ENCODE results near the gene CDH4.

CDH4 gene

DNA sequence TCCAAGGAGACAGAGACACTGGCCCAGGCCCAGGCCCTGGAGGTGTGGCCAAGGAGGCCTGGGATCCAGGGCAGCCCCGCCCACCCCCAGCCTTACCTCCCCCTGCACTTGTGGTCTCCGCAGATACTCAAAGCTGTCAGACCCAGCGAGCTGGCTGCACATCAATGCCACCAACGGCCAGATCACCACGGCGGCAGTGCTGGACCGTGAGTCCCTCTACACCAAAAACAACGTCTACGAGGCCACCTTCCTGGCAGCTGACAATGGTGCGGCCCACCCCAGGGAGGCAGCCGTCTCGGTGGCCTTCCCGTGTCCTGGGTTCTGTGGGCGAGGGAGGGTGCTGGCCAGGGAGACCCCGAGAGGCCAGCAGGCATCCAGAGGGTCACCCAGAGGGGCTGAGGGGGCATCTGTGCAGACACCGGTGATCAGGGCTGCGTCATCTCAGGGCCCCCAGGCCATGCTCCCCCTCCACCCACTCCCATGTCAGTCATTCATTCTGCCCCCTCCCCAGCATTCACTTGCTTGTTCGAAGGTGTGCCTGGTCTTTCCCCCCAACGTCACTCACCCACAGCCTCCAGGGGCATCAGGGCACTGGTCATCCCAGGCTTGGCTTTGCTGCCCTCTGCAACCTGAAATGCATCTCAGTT is 672.3 kb downstream of the CDH4 start:
- no peak for FAIRE-seq
- DNase-seq (ENCODE audit: low spot score): no peak

- FAIRE-seq (no peak), DNase-seq (ENCODE audit: low spot score) (no peak)
Measured at GRCh38 chr20:61924858-61925554, 672.9 kb downstream of the CDH4 start.

GRCh38 chr20:61925555-61926252 is 673.6 kb downstream of the CDH4 start:
- peak; percentile 83 for DNase-seq (ENCODE audit: low spot score)

DNA sequence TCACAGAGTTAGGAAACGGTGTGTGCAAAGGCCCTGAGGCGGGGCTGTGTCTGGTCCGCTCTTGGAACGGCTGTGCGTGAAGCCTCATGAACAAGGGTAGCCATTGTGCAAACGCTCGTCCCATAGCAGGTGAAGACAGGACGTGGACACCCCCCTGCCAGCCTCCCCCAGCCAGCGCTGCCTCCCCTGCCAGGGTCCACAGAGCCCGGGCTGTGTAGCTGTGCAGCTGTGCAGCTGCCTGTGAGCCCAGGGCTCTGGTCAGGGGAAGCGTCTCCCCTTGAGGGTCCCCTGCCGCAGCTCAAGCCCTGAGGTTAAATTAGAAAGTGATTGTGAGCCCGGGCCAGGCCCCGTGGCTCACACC is 674.2 kb downstream of the CDH4 start:
- no peak for FAIRE-seq
- no peak for DNase-seq (ENCODE audit: low spot score)

More at GRCh38 chr20:61925555-61926252, 673.6 kb downstream of the CDH4 start:
- FAIRE-seq: peak; percentile 89

GRCh38 chr20:61926796-61927192 is 674.7 kb downstream of the CDH4 start:
- no peak for DNase-seq (ENCODE audit: low spot score)
- FAIRE-seq: no peak

DNA sequence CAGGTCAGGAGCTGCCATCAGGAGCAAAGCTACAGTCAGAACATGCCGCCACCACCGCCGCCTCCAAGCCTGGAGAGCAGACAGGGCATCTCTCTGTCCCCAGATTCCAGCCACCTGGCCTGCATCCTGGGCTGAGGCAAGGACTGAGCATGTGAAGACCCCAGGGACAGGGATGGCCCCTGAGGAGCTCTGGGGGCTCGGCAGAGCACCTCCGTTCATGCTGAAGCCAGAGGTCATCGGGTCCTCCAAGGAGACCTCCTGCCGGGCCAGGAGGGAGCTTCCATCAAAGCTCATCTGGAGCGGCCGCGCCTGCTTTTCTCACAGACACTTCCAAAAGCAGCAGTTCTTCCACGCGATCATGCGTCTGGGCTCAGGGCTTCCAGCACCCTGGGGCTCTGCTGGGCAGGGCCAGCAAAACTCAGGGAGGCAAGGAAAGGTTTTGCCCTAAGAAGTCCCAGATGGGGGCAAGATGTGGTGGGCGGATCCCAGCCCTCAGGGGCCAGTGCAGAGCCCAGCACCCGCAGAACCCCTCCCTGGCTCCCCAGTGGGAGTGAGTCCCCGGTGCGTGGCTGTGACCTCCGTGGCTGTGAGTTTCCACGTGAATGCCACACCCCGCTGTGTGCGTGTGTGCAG is 675.2 kb downstream of the CDH4 start:
- FAIRE-seq (no peak), DNase-seq (ENCODE audit: low spot score) (no peak)

DNA sequence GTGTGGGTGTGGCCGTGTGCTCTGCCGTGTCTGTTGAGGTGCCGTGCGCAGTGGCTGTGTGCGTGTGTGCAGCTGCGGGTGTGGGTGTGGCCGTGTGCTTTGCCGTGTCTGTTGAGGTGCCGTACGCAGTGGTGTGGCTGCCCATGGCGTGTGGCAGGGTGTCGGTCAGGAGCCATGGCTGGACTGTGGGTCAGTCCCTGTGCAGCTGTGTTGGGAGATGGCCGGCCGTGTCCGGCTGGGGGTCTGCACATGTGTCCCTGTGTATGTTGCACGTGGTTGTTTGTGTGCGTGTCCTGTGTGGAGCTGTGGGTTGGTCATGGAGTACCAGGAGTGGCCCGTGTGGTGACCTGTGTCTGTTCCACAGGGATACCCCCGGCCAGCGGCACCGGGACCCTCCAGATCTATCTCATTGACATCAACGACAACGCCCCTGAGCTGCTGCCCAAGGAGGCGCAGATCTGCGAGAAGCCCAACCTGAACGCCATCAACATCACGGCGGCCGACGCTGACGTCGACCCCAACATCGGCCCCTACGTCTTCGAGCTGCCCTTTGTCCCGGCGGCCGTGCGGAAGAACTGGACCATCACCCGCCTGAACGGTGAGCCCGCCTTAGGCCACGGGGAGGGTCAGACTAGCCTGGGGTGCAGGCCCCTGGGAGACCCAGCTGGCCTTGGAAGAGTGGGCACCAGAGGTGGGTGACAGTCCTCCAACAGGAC is 675.9 kb downstream of the CDH4 start:
- FAIRE-seq: no peak
- DNase-seq (ENCODE audit: low spot score): no peak

DNA sequence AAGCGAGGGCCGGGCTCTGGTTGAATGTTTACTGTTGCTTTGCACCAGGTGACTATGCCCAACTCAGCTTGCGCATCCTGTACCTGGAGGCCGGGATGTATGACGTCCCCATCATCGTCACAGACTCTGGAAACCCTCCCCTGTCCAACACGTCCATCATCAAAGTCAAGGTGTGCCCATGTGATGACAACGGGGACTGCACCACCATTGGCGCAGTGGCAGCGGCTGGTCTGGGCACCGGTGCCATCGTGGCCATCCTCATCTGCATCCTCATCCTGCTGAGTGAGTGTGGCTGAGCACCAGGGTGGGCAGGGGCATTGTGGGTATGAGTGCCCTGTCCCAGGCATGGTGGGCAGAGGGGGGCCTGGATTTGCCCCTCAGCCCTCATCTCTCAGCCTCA is 677.5 kb downstream of the CDH4 start:
- FAIRE-seq (no peak), DNase-seq (ENCODE audit: low spot score) (no peak)

DNA sequence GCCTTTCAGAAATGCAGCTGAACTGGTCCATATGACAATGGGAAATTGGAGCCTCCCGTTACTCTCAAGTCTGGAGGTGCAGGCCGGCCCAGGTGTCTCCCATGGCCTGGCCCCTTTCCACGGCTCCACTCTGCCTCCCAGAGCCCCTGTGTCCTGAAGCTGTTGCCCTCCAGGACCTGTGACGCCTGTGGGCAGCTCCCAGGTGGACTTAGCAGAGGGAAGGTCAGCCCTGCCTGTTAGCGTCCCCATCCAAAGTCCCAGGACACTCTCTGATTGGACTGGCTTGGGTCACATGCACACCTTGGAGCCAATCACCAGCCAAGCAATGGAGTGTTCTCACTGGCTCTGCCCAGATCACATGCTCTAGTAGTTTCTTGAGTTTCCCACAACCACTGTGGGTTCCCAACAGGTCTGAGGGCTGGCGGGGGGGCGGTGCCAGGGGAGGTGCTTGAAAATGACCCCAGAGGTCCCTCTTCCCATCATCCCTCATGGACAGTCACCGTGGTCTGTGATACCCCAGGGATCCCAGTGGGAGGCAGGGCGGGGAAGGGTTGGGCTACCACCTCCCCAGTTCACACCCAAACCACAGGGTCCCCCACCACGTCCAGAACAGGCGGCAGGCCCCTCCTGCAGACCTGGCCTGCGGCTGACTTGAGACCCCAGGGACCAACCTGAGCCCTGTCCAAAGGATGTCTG is 678.1 kb downstream of the CDH4 start:
- DNase-seq (ENCODE audit: low spot score) (no peak), FAIRE-seq (no peak)

GRCh38 chr20:61930776-61931475 is 678.9 kb downstream of the CDH4 start:
- DNase-seq (ENCODE audit: low spot score) (no peak), FAIRE-seq (no peak)

GRCh38 chr20:61931476-61932198 is 679.6 kb downstream of the CDH4 start:
- no peak for DNase-seq (ENCODE audit: low spot score)
- no peak for FAIRE-seq

GRCh38 chr20:61932199-61932592 is 680.1 kb downstream of the CDH4 start:
- no peak for FAIRE-seq
- no peak for DNase-seq (ENCODE audit: low spot score)

GRCh38 chr20:61932711-61933480 is 680.8 kb downstream of the CDH4 start:
- FAIRE-seq: no peak
- DNase-seq (ENCODE audit: low spot score): no peak

DNA sequence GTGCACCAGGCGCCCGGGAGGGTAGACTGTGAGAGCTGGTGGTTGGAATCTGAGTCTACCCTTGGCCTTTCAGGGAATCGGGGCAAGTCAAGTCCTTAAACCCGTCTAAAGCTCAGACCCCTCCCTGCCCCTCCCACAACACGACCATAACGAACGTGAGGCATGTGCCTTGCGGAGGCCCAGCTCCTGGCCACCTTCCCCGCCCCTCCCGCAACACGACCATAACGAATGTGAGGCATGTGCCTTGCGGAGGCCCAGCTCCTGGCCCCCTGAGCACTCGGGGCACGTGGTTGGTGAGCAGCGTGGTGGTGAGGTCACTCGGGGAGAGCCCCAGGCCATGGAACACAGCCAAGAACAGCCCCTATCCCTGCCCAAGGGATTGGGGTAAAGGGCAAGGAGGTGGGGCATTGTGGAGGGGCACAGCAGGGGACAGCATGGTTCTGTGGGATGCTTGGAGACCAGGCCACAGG is 681.5 kb downstream of the CDH4 start:
- FAIRE-seq (no peak), DNase-seq (ENCODE audit: low spot score) (no peak)

DNA sequence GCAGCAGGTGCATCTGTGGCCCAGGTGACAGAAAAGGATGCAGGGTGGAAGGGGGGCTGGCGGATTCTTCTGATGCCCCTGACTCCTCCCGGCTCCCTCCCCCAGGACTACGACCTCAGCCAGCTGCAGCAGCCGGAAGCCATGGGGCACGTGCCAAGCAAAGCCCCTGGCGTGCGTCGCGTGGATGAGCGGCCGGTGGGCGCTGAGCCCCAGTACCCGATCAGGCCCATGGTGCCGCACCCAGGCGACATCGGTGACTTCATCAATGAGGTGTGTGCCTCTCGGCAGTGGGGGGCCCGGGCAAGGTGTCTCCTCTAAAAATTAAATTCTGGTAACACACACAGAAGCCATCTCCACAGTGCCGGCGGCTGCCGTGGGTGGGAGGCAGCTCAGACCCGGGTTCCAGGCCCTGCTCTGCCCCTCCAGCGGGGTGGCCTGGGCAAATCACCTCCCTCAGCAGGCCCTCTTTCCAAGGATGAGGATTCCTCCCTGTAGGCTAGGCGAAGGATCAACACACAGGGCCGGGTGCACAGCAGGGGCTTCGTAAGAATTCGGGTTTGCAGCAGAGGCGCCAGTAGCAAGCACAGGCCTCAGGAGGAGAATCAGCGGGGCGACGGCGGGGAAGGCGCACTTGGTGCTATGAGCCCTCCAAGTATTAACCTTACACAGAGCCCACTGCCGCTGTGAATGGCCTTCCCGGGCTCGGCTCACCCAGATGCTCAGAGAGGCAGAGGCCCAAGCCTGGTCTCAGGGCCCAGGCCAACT is 682.1 kb downstream of the CDH4 start:
- FAIRE-seq (no peak), DNase-seq (ENCODE audit: low spot score) (no peak)

DNA sequence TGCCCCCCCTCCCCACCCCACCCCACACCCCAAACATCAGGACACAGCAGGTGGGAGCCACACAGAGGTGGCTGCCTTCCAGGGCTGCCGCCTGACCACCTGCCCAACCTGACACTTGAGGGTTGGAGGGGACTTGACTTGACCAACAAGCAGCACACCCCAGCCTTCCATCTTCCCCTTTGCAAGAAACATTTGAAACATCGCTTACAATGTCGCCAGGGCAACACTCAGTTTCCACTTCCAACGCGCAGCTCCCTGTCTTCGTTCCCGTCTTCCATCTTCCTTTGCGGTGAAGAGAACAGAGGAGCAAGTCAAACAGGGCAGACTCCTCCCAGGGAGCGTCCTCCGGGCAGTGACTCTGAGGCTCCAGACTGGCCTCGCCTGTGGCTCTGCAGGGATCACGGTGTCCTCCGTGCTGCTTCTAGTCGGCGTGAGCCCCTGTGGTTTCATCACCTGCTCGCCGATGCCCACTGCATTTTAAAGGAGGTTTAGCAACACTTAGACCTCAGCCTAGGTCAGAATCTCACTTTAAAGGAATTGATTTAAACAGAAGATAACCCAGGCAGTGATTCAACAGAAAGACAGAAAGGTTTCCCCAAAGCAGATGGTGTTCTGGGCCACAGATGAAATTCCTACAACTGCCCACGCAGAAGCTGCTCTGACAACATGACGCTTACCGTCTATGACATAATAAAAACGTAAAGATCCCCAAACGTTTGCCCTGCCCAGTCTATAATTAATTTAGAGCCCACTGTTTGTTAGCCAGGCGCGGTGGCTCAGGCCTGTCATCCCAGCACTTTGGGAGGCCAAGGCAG is 682.9 kb downstream of the CDH4 start:
- no peak for FAIRE-seq
- no peak for DNase-seq (ENCODE audit: low spot score)
